Duodenal mucosa (tissue), 2 donors: ENCODE data around the gene DEFB129.
"Not testable (repeated sequence)": the region's sequence is repeated elsewhere in the genome, so short reads cannot be mapped to it uniquely, and the experiment has no call there.

ENCODE experiments used
- H3K27ac ChIP-seq: one replicate; pipeline ENCODE4 v1.7.0; 2013; ENCODE audit warnings: low read depth, low read length
- H3K27me3 ChIP-seq, 2 donors: one replicate each; pipeline ENCODE4 v1.7.0; 2013; ENCODE audit warnings: low read length in 2 of 2, control low read depth in 1 of 2; ENCODE audit not compliant: insufficient read depth in 2 of 2, control insufficient read depth in 1 of 2
- H3K36me3 ChIP-seq, 2 donors: one replicate each; pipeline ENCODE4 v1.7.0; 2013; ENCODE audit warnings: low read length in 2 of 2, control low read depth in 1 of 2; ENCODE audit not compliant: insufficient read depth in 2 of 2, control insufficient read depth in 1 of 2
- H3K4me1 ChIP-seq, 2 donors: one replicate each; pipeline ENCODE4 v1.7.0; 2013; ENCODE audit warnings: low read length in 2 of 2, control low read depth in 1 of 2; ENCODE audit not compliant: insufficient read depth in 2 of 2, control insufficient read depth in 1 of 2
- H3K4me3 ChIP-seq, 2 donors: one replicate each; pipeline ENCODE4 v1.7.0; 2013; ENCODE audit warnings: low read length in 2 of 2, low read depth in 1 of 2
- H3K9ac ChIP-seq, 2 donors: one replicate each; pipeline ENCODE4 v1.7.0; 2013; ENCODE audit warnings: low read length in 2 of 2, low read depth in 1 of 2
- H3K9me3 ChIP-seq, 2 donors: one replicate each; pipeline ENCODE4 v1.7.0; 2013; ENCODE audit warnings: low read length in 2 of 2, control low read depth in 1 of 2; ENCODE audit not compliant: control insufficient read depth in 1 of 2

DEFB129 gene

DNA sequence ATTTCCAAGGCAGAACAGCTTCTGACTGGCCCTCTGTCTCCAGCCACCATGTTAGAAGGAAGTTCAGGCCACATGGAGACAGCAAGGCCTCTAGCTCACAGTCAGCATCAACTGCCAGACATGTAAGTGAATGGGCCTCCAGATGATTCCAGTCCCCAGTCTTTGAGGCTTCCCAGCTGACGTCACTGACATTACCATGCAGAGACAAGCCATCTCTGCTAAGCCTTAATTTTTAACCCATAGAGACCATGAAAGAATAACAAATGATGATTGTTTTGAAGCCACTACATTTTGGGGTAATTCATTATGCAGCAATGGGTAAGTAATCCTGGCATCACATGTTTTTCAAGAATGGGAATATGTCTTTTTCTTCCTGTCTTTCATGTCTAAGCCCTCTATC is 11.3 kb upstream of the DEFB129 start:
- Histone ChIP-seq H3K4me1 (no peaks in the 10 kb centered on the region), H3K9ac (no peak overlapping the region), H3K9me3 (no peaks in the 10 kb centered on the region), H3K27me3 (peaks cover 3 to 5% of the 10 kb centered on the region in 2 donors), H3K27ac (no peak overlapping the region), H3K4me3 (no peak overlapping the region), H3K36me3 (no peaks in the 10 kb centered on the region)

DNA sequence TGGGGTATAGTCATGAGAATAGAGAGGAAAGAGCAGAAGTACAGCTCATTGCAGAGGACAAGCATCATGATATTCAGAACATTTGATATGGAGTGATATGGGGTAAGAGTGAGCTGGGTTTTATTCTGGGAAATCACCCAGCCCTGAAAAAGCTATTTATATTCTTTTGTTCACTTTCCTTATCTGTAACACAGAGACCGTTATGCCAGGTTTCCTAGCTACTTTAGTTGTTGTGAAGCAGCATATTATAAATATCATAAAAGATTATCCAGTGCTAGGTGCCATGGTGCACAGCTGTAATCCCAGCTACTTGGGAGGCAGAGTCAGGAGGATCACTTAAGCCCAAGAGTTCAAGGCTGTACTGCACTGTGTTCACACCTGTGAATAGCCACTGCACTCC is 9.8 kb upstream of the DEFB129 start:
- Histone ChIP-seq H3K27ac (no peak overlapping the region), H3K4me1 (no peaks in the 10 kb centered on the region)

DNA sequence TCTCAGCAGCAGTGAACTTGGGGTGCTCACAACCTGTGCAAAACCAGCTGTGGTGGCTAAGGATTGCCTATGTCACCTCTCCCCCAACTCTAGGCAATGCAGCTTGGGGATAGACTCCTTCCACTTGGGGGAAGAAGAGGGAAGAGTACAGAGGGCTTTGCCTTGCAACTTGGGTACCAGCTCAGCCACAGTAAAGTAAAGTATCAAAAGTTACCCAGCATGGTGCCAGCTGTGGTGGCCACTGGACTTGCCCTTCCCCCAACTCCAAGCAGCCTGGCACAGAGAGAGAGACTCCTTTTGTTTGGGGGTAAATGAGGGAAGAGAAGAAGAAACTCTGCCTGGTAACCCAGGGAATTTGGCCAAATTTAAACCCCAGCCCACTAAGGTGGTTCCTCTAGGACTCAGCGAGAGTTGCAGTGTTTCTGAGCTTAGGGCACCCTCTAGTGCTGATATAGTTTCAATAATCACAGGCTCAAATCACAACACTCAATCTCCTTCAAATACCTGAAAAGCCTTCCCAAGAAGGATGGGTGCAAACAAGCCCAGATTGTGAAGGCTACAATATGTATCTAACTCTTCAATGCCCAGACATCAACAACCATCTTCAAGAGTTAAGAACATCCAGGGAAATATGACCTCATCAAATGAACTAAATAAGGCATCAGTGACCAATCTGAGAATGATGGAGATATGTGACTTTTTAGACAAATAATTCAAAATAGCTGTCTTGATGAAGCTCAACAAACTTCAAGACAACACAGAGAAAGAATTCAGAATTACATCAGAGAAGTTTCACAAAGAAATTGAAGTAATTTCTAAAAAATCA is 7.6 kb upstream of the DEFB129 start:
- Histone ChIP-seq H3K27ac (no peak overlapping the region), H3K36me3 (no peaks in the 10 kb centered on the region), H3K9me3 (no peaks in the 10 kb centered on the region), H3K9ac (no peak overlapping the region), H3K4me3 (no peak overlapping the region), H3K27me3 (peaks cover 3 to 5% of the 10 kb centered on the region in 2 donors), H3K4me1 (no peaks in the 10 kb centered on the region)

More for the DNA sequence above, 9.8 kb upstream of the DEFB129 start:
- Histone ChIP-seq H3K9ac (no peak overlapping the region), H3K36me3 (no peaks in the 10 kb centered on the region), H3K4me3 (no peak overlapping the region), H3K9me3 (no peaks in the 10 kb centered on the region), H3K27me3 (peaks cover 3 to 5% of the 10 kb centered on the region in 2 donors)

DNA sequence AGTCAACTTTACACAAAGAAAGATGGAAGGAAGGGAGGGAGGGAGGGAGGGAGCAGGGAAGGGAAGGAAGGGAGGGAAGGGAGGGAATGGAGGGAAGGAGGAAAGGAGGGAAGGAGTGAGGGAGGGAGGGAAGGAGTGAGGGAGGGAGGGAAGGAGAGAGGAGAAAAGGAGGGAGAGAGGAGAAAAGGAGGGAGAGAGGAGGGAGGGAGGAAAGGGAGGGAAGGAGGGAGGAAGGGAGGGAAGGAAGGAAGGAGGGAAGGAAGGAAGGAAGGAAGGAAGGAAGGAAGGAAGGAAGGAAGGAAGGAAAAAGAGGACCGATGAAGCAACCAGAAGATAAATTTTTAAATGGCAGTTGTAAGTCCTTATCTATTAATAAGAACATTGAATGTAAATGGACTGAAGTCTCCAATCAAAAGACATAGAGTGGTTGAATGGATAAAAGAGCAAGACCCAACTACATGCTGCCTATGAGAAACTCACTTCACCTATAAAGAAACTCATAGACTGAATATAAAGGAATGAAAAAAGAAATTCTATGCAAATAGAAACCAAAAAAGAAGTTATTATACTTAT is 5.7 kb upstream of the DEFB129 start:
- H3K36me3 ChIP-seq, result no peaks in the 10 kb centered on the region
- no peak overlapping the region for H3K4me3 ChIP-seq
- peaks cover 3 to 5% of the 10 kb centered on the region in 2 donors for H3K27me3 ChIP-seq
- no peaks in the 10 kb centered on the region for H3K4me1 ChIP-seq
- no peak overlapping the region for H3K27ac ChIP-seq
- no peaks in the 10 kb centered on the region for H3K9me3 ChIP-seq
- H3K9ac ChIP-seq, result no peak overlapping the region

DNA sequence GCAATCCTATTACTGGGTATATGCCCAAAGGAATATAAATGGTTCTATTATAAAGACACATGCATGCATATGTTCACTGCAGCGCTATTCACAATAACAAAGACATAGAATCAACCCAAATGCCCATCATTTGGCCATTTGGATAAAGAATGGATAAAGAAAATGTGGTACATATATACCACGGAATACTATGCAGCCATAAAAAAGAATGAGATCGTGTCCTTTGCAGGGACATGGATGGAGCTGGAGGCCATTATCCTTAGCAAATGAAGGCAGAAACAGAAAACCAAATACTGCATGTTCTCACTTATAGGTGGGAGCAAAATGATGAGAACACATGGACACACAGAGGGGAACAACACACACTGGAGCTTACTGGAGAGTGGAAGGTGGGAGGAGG is 1.2 kb upstream of the DEFB129 start:
- not testable (repeated sequence) for H3K27ac ChIP-seq, H3K27me3 ChIP-seq, H3K36me3 ChIP-seq, H3K9ac ChIP-seq, H3K4me3 ChIP-seq, H3K9me3 ChIP-seq, H3K4me1 ChIP-seq

DNA sequence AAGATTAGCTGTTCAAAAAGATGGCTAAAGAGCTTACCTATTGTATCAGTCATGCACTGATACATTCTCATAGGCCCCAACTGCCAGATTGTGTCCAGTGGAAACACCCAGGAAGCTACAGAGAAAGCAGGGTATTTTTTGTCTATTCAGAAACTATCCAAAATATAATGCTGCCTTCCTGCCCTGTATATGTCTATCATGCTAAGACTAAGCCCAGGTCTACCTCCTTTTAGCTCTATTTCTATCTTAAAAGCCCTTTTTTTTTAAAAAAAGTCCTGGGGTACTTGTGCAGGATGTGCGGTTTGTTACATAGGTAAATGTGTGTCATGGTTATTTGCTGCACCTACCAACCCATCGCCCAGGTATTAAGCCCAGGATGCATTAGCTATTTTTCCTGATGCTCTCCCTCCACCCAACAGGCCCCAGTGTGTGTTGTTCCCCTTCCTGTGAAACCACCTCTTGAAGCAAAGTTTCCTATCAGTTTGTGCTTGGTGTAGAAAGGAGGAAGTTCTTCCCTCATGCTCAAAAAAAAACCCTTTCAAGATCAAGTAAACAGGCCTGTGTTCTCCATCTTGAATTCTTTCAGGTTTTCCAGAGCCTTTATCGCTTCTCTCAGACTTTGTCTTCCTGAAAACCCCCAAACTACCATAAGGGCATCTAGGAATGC is 514 bp downstream of the DEFB129 start:
- Histone ChIP-seq H3K36me3 (no peaks in the 10 kb centered on the region), H3K4me3 (no peak overlapping the region), H3K9ac (no peak overlapping the region), H3K9me3 (no peaks in the 10 kb centered on the region), H3K27me3 (peaks cover 0 to 3% of the 10 kb centered on the region in 2 donors), H3K27ac (no peak overlapping the region), H3K4me1 (no peaks in the 10 kb centered on the region)

DNA sequence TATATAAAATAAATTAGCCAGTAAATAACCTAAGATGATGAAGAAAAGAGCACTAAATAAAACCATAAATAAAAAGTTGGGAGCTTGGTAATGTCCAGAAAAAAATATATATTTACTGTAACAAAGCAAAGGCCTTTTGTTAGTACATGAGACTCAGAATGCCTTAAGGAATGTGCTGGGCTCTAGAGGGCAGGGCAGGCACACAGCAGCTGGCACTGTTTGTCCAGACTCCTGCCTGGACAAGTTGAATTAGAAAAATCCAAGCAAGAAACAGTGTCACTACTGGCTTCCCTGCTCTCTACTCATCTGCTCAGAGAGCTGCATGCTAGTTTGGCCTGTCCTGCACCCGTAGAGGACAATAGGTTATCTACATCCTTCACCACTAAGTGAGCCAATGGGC is 8.8 kb downstream of the DEFB129 start:
- Histone ChIP-seq H3K27ac (no peak overlapping the region), H3K36me3 (no peaks in the 10 kb centered on the region), H3K4me1 (peaks cover 0 to 5% of the 10 kb centered on the region in 2 donors), H3K9ac (no peak overlapping the region), H3K4me3 (no peak overlapping the region), H3K27me3 (no peaks in the 10 kb centered on the region), H3K9me3 (no peaks in the 10 kb centered on the region)

DNA sequence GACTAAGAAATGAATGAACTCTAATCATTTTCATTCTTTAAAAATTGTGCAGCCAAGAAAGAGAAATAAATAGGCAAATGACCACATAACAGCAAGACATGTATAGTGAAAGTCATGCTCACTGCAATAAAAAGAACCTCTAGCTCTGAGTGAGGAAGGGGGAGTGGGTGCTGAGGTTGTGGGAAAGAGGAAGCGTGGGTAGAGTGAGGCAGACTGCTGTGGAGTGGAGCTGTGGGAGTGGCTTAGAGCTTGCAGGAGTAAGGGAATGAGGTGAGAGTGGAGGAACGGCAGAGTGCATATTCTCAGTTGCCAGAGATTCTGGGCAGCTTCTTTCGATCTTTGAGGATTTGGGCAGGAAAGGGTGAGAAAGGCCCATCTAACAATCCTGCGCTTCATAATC is 10.4 kb downstream of the DEFB129 start:
- H3K36me3 ChIP-seq, result no peaks in the 10 kb centered on the region
- H3K27me3 ChIP-seq, result no peaks in the 10 kb centered on the region
- H3K9ac ChIP-seq, result no peak overlapping the region
- peak overlapping the region in 1 of 2 donors; percentile 17 for H3K4me3 ChIP-seq
- H3K4me1 ChIP-seq, result peaks cover 0 to 5% of the 10 kb centered on the region in 2 donors
- H3K9me3 ChIP-seq, result no peaks in the 10 kb centered on the region
- H3K27ac ChIP-seq, result no peak overlapping the region

DNA sequence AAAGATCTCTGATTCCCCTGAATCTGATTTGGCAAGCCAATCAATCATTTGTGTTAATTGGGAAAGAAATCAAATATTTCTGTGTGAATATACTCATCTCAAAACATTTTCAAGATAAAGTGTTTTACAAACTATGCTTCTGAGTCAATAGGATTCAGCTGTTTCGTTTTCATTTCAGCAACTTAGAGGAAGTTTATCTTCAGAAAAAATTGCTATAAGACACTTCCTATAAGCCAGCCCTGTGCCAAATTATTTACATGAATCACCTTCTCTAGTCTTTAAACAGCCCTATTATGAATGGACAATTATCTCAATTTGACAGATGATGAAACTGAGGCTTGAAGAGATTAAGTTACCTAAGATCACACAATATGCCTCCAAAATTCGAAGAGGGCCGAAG is 10.9 kb downstream of the DEFB129 start:
- Histone ChIP-seq H3K36me3 (no peaks in the 10 kb centered on the region), H3K9ac (no peak overlapping the region), H3K27ac (no peak overlapping the region), H3K9me3 (no peaks in the 10 kb centered on the region), H3K4me3 (peak overlapping the region in 1 of 2 donors; percentile 17), H3K4me1 (peaks cover 0 to 5% of the 10 kb centered on the region in 2 donors), H3K27me3 (no peaks in the 10 kb centered on the region)

DNA sequence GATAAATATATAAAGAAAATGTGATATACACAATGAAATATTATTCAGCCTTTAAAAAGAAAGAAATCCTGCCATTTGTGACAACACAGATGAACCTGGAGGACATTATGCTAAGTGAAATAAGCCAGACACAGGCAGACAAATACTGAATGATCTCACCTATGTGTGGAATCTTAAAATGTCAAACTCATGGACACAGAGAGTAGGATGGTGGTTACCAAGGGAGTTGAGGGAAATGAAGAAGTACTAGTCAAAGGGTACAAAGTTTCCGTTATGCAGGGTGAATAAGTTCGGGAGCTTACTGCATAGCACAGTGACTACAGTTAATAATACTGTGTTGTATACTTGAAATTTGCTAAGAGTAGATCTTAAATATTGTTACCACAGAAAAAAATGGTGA is 15.8 kb downstream of the DEFB129 start:
- Histone ChIP-seq H3K9me3 (no peaks in the 10 kb centered on the region), H3K9ac (no peak overlapping the region), H3K4me1 (peaks cover 0 to 5% of the 10 kb centered on the region in 2 donors), H3K27me3 (no peaks in the 10 kb centered on the region), H3K27ac (no peak overlapping the region), H3K36me3 (no peaks in the 10 kb centered on the region), H3K4me3 (no peak overlapping the region)
